ENCODE measurements around the gene TEKT2.

Gene TEKT2

DNA sequence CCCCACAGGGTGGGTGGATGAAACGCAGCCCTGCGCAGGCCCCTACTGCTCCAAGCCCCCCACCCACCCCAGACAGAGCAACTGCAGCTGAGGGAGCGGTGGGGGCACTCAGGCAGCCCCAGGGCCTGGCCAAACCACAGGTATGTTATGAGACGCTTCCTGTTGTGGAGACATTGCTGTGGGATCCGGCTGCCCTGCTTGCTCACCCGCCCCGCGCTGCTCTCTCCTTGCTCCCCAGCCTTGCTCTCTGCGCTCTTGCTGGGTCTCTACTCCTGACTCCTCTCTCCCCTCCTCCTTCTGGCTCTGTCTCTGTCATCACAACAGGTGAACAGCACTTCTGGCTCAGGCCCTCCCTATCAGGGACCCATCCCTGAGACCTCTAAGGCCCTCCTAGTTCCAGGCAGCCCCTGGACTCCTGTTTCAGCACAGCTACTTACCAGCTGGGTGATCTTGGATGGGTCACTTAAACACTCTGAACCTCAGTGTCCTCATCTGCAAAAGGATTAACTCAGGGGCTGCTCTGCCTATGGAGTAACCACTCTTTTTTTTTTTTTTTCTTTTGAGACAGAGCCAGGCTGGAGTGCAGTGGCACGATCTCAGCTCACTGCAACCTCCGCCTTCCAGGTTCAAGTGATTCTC, 25.3 kb downstream of the TEKT2 start:
- no peak for DNase-seq

DNA sequence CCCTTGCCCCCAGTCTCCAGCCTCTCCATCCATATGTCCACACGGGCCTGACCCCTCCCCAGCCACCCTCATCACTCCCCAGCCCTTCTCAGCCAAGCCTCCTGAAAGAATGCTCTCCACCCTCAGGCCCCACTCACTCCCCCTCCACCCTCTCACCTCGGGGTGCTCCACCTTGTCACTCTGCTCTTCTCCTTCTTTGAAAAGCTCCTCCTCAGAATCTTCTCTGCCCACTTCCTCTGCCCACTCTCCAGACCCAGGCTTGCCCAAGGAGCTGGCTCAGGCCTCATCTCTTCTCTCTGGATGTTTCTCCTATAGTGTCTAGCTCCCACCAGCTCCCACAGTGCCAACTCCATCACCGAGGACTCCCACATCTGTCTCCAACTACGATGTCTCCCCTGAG, 27.3 kb downstream of the TEKT2 start:
- no peak for DNase-seq

DNA sequence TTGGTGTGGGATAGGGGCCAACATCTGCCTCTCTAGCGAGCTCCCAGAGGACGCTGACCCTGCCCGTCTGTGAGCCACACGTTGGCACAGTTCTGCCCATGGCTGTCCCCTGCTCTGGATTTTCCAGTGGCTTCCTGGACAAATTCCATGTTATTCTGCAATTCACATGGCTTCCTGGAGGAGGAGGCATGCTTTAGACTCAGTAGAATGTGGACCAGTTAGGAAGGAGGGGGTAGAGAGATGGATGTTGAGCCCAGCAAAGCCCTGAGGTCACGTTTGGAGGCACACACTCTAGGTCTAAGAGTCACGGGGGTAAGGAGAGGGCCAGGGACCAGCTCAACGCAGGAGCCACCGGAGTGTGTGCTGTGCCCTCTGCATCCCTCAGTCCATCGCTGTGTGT, 28.9 kb downstream of the TEKT2 start:
- no peak for DNase-seq

DNA sequence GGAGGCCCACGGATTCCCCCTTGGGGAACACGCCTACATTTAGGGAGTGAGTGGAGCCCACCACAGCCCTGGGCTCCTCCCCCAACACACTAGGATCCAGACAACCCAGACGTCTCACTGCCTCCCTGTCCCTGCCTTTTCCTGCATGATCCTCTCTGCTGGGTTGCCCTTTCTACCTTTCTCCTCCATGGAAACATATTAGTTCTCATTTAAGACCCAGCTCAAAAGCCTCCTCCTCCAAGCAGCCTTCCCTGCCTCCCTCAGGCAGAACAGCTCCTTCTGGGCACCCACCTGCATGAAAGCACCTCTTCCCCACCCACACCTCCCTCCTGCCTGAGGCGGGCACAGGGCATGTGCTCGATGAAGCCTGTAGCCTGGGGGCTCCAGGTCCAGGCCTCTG, 30.5 kb downstream of the TEKT2 start:
- DNase-seq, result no peak

DNA sequence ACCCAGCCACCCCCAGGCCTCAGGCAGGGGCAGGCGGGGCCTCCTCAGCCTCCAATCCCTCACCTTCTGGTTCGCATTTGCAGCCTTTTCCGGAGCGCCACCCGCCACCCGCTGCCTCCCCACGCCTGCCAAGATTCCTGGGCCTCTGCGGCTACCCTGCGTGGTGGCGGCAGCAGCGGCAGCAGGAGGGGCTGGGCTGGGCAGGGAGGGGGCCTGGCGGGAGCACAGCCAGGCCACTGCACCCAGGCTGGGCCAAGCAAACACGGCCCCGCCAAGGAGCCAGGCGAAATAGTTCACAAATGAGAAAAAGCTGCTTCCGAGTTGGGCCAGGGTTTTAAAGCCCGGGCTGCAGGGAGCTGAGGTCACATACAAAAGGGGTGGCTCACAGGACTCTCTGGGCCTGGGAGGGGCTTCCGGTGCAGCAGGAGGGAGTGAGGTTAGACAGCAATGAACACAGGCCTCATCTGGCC, 31.3 kb downstream of the TEKT2 start:
- DNase-seq, result no peak

DNA sequence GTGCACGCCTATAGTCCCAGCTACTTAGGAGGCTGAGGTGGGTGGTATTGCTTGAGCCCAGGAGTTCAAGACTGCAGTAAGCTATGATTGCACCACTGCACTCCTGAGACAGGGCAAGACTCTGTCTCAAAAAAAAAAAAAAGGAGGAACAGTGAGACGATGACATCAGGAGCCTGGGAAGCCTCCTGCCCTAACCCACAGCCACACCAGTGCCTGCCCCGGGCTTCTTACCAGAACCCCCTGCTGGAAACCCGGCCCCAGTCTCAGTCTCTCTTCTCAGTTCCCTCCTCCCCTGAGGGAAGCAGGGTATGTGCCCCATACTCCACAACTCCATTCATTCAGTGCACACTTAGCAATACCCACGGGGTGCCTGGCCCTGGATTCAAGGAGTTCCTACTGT, 32.0 kb downstream of the TEKT2 start:
- DNase-seq, result no peak

DNA sequence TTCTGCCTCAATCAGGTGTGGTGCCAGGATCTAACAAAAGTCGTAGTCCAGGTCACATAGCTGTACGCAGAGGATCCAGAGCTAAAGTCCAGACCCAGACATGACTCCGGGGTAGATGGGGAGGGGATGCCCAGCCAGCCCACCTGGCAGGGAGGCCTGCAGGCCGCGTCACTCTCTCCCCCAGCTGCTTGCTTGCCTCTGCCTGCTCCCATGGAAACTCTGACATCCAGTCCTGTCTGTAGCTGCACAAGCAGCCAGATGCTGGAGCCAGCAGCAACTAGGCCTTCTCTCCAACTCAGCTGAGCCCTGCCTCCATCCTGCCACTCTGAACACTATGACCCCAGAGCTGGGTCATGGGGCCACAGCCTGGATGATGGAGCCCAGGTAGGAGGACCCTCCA, 33.0 kb downstream of the TEKT2 start:
- no peak for DNase-seq

DNA sequence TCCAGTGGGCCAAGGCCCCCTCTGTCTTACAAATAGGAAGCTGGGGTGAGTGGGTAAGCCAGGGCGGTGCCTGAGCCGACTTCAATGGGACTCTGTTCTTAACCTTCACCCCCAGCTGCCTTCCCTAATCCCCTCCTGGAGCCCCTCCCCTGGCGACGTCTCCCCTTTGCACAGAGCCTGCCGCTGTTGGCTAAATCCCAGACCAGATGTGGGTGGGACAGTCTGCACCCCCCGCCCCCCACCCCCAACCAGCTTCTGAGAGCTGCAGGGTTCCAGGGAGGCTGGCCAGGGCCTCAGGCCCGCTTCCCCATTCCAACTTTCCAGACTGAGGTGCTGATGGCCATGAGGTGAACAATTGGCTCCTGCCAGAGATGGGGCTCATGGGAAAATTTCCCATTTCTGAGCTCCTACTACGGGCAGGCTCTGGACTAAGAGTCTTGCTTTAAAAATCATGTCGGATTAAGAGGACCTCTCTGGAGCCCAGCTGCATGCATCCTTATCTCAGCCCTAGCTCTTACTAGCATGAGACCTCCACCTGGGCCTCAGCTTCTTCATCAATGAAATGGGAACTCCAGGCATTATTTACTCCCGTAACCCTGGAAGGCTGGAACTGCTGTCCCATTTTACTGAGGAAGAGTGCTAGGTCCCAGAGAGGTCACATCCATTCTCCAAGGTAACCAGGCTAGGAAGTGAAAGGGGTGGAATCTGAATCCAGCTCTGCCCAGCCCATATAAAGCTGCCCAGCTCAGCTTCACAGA, 34.7 kb downstream of the TEKT2 start:
- DNase-seq, result no peak

DNA sequence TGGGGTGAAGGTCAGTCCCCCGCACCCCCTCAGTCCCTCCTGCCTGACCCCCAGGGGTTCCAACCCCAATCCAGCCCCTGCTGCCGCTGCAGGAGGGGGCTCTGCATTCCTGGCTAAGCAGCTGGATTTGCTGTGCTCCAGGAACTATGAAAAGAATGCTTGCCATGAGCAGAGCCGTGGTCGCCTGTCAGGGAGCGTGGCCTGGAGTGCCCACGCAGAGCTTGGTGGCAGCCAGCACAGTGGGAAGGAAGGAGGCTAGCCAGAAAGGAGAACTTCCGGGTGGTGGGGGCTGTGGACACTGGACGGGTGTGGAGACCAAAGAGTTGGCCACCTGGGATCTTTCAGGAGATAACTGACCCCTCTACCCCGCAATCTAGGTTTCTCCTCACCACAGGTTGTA, 35.6 kb downstream of the TEKT2 start:
- no peak for DNase-seq

DNA sequence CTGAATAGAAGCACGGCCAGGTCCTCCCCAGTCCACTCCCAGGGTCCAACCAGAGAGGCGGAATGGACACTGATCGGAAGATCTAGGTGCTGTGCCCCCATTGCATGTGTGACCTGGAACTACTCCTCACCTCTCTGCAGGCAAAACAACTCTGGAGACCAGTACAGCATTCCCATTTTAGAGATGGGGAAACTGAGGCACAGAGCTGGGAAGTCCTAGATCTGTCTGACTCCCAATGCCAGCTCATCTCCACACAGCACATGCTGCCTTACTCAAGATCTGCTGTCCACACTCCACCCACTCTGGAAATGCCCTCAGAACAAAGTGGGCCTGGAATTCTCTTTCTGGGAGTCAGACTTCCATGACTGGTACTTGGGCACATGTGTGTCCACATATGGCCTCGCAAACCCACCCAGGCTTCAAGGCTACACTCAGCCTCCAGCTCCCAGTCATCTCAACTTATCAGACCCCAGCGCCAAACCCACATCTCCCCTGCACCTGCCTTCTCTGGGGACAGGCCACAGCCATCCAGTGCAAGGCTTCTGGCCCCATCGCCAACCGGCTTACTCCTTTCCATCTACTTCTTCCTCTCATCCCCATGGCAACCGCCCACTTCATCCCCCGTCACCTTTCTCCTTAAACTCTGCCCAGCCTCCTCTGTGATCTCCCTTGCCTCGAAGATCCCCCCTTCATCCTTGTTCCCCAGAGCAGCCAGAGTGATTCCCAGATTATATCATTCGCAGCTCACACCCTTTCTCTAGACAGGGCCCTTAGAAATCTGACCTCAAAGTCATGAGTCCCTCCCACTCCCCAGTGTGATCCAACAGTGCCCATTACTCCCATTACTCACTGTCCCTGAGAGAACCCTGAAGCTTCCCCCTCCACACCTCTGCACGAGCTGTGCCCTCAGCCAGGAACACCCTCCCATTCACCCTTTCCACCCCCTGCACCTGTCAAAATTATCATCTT, 38.5 kb downstream of the TEKT2 start:
- DNase-seq, result no peak

DNA sequence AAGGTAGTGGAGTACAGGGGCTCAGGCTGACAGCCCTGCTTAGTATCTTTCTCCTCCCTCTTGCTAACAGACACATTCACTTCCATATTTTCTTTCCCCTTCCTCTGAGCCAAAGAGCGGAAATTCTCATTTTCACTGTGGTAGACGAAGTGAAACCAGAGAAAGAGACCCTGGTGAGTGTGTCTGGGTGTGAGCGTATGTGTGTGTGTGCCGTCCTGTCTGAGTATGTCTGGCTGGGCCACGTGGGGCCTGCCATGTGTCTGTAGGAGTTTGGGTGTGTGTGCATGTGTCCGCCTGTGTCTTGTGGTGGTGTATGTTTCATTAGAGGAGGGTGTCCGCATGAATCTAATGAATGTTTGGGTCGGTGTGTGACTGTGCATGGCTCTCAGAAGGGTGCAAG, 39.5 kb downstream of the TEKT2 start:
- DNase-seq, result no peak

DNA sequence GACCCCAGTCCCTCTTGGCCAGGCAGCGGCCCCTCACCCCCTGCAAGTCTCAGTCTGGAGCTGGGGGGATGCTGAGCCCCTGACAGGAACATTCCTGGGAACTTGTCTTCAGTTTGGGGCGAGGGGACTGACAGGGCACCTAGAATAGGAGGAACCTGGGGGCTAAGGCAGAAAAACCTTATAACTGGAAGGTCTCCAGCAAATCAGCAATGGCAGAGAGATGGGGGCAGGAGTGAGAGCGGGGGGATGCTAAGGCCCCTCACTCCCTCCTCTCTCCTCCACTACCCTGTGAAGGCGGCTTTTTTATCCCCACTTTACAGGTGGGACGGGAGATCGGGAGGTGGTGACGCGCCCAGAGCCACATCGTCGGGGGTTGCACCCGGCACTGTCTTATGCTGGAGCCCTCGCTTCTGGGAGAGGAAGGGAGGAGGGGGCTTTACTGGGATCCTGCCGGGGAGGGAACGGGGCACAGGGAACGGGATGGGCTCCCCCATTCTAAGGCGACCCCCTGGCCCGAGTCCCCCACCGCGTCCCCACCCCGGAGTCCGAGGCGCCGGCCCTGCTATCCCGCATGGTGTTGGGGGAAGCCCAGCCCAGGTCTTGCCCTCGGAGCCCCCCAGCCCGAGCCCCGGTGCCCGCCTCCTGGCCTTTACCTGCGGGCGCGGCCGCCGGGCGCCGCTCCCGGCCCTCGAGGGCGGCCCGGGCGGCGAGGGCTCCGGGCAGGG, 40.7 kb downstream of the TEKT2 start:
- no peak for DNase-seq

DNA sequence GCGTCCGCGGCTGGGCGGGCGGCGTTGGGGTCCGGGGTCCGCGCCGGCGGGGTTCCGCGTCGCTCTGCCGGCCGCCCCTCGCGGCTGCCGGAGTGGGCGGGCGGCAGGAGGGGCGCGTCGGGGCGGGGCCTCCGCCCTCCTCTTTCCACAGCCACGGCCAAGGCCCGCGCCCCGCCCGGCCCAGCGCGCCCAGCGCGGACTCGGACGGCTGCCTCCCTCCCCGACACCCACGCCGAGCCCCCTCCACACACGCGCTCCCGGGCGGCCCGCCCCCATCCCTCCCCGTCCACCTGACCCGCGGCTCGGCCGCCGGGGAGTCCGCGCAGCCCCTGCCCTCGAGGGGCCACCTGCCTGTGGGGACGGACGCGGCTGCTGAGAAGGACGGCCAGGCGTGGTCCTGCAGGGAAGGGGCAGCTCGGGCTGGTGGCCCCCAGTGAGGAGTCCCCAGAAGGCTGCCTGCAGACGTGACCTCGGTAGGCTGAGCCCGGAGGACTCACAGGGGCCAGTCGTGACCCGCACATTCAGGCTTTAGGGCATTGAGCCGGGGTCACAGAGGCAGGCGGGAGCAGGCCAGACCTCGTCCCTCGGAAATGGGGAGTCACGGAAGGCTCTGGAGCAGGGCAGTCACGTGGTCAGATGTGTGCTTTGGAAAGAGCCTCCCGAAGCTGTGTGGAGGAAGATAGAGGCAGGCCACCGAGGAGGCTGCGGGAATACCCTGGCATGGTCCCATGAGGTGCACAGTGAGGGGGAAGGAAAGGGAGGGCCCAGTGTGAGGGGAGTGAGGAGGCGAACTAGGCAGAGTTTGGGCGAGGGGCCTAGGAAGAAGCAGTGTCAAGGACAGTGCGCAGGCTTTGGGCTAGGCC, 41.5 kb downstream of the TEKT2 start, which contains the start of gene COL8A2:
Gene COL8A2, minus strand, starts transcription at position 94 of the 863 bp plus-strand sequence. CDS start 24,980 bp downstream, outside the sequence.
- DNase-seq, result no peak

DNA sequence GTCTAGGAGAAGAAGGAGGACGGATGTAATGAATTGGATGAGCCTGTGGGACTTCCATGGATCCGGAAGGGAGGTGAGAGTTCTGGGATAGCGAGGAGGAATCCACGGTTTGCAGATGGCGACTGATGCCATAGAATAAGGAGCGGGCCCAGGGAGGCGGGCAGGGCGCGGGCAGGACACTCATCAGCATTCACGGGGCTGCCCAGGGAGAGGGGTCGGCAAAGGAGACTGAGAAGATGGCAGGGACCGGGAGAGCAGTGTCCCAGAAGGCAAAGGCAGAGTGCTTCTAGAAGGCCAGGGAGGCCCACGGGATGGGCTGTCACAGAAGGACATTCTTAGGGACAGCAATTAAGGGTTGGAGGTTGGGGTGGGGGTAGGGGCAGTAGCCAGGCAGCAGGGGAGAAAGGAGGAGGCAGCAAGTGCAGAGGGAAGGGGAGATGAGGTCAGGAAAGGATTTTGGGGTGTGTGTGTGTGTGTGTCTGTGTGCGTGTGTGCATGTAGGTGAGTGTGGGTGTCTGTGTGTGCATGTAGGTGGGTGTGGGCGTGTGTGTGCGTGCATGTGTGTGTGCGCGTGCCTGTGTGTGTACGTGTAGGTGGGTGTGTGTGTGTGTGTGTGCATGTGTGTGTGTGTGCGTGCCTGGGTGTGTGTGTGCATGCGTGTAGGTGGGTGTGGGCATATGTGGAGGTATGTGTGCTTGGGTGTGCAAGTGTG, 42.3 kb downstream of the TEKT2 start:
- no peak for DNase-seq

DNA sequence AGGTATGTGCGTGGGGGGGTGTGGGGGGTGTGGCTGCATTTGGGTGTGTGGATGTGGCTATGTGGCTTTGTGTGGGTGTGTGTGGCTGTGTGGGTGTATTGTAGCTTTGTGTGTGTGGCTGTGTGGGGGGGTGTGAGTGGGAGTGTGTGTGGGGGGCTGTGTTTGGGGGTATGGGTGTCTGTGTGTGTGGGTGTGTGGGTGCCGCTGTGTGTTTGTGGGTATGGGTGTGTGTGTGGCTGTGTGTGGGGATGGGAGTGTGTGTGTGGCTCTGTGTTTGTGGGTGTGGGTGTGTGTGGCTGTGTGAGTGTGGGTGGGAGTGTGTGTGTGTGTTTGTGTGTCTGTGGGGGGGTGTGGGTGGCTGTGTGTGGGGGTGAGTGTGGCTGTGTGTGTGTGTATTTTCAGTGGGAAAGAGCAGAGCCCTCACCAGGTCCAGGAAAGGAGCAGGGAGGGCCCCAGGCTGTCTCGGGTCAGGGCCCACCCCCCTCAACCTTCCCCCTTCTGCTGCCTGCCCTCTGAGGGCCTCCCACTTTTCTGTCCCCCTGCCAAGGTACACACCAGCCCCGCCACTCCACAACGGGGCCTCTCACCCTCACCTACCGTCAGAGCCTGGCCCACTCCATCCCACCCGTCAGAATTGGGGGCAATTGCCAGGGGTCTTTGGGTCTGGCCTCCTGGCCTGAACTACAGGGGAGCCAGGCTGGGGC, 43.1 kb downstream of the TEKT2 start:
- no peak for DNase-seq

DNA sequence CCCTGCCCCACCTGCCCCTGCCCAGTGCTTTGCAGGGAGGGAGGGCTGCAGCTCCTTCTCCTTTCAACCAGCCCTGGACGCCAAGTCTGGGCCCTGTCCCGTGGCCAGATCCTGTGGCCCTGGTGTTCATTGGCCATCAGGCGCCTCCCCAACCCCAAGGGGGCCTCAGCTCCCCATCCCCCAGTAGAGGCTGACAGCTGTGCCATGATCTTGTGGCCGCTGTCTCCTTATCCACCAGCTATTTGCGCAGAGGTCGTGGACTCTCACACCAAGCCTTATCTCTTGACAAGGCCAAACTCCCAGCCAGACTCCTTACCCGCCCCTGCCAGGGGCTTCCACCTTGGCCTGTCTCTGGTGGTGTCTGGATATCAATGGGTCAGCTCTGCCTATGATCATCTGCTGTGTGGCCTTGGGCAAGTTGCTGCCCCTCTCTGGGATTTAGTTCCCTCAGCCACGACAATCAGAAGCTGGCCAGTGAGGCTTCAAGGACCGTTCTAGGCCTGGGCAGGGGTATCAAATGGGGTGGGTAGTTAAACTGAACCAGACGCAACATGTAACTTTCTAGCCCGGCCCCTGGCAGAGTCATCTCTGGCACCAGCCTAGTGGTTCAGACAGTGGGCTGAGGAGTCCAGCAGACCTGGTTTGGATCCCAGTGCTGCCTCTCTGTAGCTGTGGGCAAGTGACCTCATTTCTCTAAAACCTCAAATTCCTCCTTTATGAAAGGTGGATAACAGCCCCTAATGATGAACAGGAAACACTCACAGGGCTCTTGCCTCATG, 44.4 kb downstream of the TEKT2 start:
- no peak for DNase-seq

DNA sequence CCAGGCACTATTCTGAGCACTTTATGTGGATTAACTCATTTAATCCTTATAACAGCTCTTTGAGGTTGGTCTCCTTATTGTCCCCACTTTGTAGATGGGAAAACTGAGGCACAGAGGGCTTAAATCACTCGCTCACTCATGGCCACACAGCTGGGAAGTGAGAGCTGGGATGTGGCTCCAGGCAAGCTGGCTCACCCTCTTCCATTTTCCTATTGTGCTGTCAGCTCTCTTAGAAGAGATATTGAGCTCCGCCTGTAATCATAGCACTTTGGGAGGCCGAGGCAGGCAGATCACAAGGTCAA, 45.0 kb downstream of the TEKT2 start:
- DNase-seq, result no peak

DNA sequence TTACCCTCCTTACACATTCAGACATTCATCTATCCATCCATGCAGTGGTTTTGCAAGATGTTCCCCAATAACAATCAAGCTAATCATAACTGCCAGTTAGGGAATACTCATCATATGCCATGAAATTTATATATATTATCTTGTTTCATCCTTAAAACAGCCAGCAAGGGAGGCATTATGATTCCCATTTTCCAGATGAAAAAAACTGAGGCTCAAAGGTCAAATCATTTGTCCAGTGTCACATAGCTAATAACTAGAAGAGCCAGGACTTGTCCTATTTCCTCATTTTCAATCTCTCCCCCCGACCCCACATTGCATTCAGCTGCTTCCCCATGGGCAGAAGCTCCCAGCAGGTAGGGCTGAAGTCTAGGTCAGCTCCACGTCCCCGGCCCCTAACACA, 48.1 kb downstream of the TEKT2 start:
- no peak for DNase-seq

DNA sequence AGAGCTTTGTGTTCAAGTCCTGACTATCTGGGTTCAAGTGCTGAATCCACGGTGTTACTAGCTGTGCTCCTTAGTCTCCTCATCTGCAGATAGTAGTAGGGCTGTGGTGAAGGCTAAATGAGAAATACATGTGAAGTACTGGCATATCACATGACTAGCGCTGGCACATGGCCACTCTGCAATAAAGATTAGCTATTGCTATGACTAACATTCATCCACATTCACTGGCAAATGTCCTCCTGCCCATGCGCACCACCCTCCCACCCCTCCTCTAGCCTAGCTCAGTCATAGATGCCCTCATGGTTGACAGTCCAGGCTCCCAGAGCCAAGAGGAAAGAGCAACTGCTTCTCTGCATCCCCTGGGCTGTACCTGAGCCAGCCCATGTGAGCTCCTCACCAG, 49.6 kb downstream of the TEKT2 start:
- DNase-seq, result no peak

DNA sequence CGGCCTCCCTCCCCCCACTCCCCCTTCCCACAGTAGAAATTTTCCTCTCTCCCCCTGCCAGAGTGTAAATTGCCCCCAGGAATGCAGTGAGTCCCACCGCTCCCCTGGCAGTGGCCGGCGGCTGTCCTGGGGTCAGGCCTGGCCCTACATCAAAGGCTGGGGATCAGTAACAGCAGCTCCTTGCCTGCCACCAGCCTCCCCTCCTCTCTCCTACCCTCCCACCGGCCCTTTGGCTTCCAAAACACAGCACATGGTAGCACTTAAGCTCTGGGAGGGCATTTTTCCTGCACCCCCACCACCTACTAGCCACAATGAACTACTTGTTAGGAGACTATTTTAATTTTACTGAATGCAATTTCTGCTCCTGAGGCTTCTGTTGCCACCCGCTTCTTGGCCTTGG, 50.1 kb downstream of the TEKT2 start:
- DNase-seq, result no peak
